Heart right ventricle (tissue), 16 donors: ENCODE data around the gene LAX1. TPM values are rescaled to one million over a fixed set of nuclear protein-coding genes. Genes with fewer than 3 reads are reported as not detected.
A peak's percentile ranks its signal among the peaks of the same experiment; 100 is the strongest.

Experiments
- ATAC-seq, 8 donors: fragments of 200-7000 bp; cut with Tn5 transposase; one replicate each; pipeline ENCODE4 v1.9.1; 2020; ENCODE audit warnings: mild to moderate bottlenecking in 8 of 8, moderate library complexity in 8 of 8, moderate number of reproducible peaks in 1 of 8
- DNase-seq, 2 donors: peaks; one replicate each; pipeline ENCODE4 v3.0.0-alpha.2; 2020
- H3K27ac ChIP-seq, 10 donors: fragments of 200-600 bp; sonication (generic) in 2 of 10; one replicate each; pipeline versions ENCODE4 v1.5.0 to v1.8.0; 2020 to 2022; ENCODE audit warnings: mild to moderate bottlenecking in 3 of 10
- H3K27me3 ChIP-seq, 7 donors: fragments of 200-600 bp; one replicate each; pipeline ENCODE4 v1.8.0; 2021 to 2022; ENCODE audit warnings: mild to moderate bottlenecking in 2 of 7
- H3K36me3 ChIP-seq, 9 donors: fragments of 200-600 bp; sonication (generic) in 1 of 9; one replicate each; pipeline versions ENCODE4 v1.5.0 to v1.8.0; 2020 to 2022; ENCODE audit warnings: mild to moderate bottlenecking in 2 of 9
- H3K4me1 ChIP-seq, 9 donors: fragments of 200-600 bp; sonication (generic) in 1 of 9; one replicate each; pipeline versions ENCODE4 v1.5.0 to v1.8.0; 2020 to 2022; ENCODE audit warnings: mild to moderate bottlenecking in 4 of 9
- H3K4me3 ChIP-seq, 10 donors: fragments of 200-600 bp; sonication (generic) in 2 of 10; one replicate each; pipeline versions ENCODE4 v1.5.0 to v1.8.0; 2020 to 2022; ENCODE audit warnings: mild to moderate bottlenecking in 7 of 10, moderate library complexity in 2 of 10
- H3K9me3 ChIP-seq, 11 donors: fragments of 200-600 bp in 10 of 11; sonication (generic) in 2 of 11; one replicate each; pipeline versions ENCODE4 v1.5.0 to v1.8.0; 2013 to 2022; ENCODE audit warnings: mild to moderate bottlenecking in 2 of 11, control low read depth in 1 of 11, moderate library complexity in 1 of 11
- whole genome bisulfite sequencing, 2 donors: extraction: QIAGEN DNeasy Blood & Tissue Kit; methylation state at CpG; one replicate each; pipeline ENCODE4 v1.1.7; 2013; ENCODE audit warnings: inconsistent platforms in 1 of 2; 5-methylcytosine and 5-hydroxymethylcytosine counted together
- intact Hi-C, 10 donors: fragments of 100-400 bp; cut with DNase I; formaldehyde crosslinking; loops; one replicate each; pipeline versions ENCODE4 v1.11.1 to v1.14.2; 2022
- polyA plus RNA-seq, 2 donors: library from polyadenylated mRNA; stranded (reverse); fragments of 200-250 nt; gene quantifications; one replicate each; pipeline ENCODE4 v1.2.3, GENCODE V29; 2013
- total RNA-seq, 10 donors: library from RNA; stranded (reverse); fragmentation: NEBNext Ultra II Directional in 3 of 10; extraction: Animal tissue kit (Norgen Biotek cat#: 25700) in 3 of 10; gene quantifications; one replicate each; pipeline versions ENCODE4 v1.2.1 to v1.2.4, GENCODE V29; 2021 to 2023
- TF ChIP-seq, protein P1 (sequence below), 9 donors: fragments of 200-600 bp; sonication (generic) in 2 of 9; IDR thresholded peaks; one replicate each; pipeline versions ENCODE4 v1.5.0 to v1.8.0; 2021 to 2022; ENCODE audit warnings: antibody characterized with exemption in 9 of 9, mild to moderate bottlenecking in 5 of 9, moderate library complexity in 1 of 9
- donor health status: Arrhythmogenic right ventricular cardiomyopathy.
- donor health status: ischemic (EF 13 %, LVEDD 7.1; RV severe dilation, severe dysfunction).
- donor health status: healthy with polysubstance abuse.
- donor health status: DM: no; HTN: yes; CAD: no.
- donor health status: DM: no; HTN: no; CAD: no.
- donor health status: ischemic (EF 25% LVEDD 6.9; RV normal size, moderate dysfunction).
- donor health status: ischemic (EF 25% LVEDD 5.7; RV mildly dilated, moderate dysfunction).
- donor health status: healthy.
- donor health status: DM: yes; HTN: yes; CAD: no.
- donor health status: Ischemic cardiomyopathy.
- donor health status: ischemic (EF 35%, LVEDD 5.7; RV mildly dilated, moderate dysfunction).
- donor health status: nonischemic (EF 11% LVEDD 7.7; RV severe dilation, severe dysfunction).
- donor health status: DM: yes; HTN: yes; CAD: no.
- donor health status: PGD.
- donor health status: ischemic (EF 29% LVEDD 5.4; RV normal size, mild dysfunction).
- donor health status: nonischemic (EF 23%, LVEDD 6.1; RV moderate dilation, normal function).

LAX1 gene
- total and polyA plus RNA-seq, 12 donors, result 0.03 to 1.3 (median 0.17) TPM; not detected in 2

DNA sequence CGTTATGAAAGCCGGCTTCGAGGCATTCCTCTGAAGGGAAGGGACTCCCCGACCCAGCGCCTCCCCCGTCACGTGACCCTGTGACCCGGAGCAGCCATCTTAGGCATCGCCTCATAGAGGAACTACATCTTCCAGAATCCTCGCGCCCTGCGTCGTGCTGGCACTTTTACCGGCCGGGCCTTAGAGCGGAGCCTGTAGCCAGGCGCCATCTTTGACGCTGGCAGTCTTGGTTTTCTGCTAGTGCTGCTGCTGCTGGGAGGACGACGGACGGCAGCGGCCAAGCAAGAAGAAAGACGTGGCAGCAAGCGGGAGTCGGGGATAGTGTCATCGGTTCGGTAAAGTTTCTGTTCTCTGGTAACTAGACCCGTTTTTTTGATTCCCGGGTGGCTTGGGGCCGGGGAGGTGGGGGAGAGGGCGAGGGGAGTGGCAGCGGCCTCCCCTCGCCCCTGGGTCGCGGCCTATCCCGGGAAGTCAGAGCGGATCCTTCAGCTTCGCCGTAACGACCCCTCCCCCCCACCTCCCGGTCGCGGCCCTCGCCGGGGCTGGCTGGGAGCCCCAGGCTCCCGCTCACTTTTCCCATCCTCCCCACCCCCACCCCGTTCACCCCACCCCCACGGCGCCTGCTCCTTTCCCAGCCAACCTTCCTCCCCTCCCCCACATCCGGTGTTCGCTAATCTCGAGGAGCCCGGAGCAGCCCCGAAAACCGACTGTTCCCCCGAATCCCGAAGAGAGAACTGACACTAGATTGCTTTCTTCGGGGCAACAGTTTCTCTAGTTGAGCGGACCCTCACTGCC is 30.7 kb downstream of the LAX1 start, which contains the start of the genes ZBED6 and ZC3H11A:
TSS of gene ZBED6 (plus strand) at position 183 of the 795 bp plus-strand sequence. CDS start 1,900 bp downstream, outside the sequence.
TSS of gene ZC3H11A (plus strand) at position 183 of the 795 bp plus-strand sequence. CDS start 21,448 bp downstream, outside the sequence.
- intact Hi-C loops, result loop anchor here in 3 of 10 donors (5.0 to 10.0 kb wide), 4 partner anchors 168 to 1829 kb away; partner anchors contain the start of gene ATP2B4 (in 2 of the 3)
- Histone ChIP-seq H3K27me3 (no peaks in the 10 kb centered on the region), H3K4me1 (peaks cover 11 to 49% (median 44%) of the 10 kb centered on the region in 9 donors), H3K4me3 (peak within 1 kb of the TSS; percentile 50 to 89 (median 74)), H3K9me3 (no peaks in the 10 kb centered on the region), H3K36me3 (peaks cover 0 to 32% (median 0%) of the 10 kb centered on the region in 9 donors), H3K27ac (peak within 1 kb of the TSS; percentile 85 to 99 (median 97))
- ATAC-seq (peak; percentile 97 to 99 (median 98)), DNase-seq (peak; percentile 98 to 99)
- TF ChIP-seq, protein P1, sequence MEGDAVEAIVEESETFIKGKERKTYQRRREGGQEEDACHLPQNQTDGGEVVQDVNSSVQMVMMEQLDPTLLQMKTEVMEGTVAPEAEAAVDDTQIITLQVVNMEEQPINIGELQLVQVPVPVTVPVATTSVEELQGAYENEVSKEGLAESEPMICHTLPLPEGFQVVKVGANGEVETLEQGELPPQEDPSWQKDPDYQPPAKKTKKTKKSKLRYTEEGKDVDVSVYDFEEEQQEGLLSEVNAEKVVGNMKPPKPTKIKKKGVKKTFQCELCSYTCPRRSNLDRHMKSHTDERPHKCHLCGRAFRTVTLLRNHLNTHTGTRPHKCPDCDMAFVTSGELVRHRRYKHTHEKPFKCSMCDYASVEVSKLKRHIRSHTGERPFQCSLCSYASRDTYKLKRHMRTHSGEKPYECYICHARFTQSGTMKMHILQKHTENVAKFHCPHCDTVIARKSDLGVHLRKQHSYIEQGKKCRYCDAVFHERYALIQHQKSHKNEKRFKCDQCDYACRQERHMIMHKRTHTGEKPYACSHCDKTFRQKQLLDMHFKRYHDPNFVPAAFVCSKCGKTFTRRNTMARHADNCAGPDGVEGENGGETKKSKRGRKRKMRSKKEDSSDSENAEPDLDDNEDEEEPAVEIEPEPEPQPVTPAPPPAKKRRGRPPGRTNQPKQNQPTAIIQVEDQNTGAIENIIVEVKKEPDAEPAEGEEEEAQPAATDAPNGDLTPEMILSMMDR (IDR thresholded peaks at IDR 0.05), result no peak
- 0 to 1% methylated on average over 55 to 59 of the region's 59 CpGs for WGBS, 2 donors

DNA sequence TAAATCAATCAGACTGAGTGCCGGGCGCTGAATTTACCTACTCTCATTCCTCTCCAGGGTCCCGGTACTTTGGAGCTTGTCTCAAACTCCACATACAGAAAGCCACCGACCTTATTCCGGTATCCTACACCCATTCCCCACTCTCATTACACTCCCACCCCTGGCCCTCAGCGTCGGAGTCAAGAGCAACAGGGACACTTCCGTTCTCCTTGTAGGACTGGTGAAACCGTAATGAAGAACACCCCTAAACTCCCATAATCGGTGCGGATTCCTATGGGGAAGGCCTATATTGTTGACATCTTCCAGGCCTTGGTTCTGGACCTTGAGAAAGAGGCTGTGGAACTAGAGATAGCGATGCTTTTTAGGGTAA is 31.2 kb downstream of the LAX1 start:
- DNase-seq, result peak in 1 of 2 donors; percentile 19
- Histone ChIP-seq H3K9me3 (no peaks in the 10 kb centered on the region), H3K4me1 (peaks cover 11 to 55% (median 50%) of the 10 kb centered on the region in 9 donors), H3K36me3 (peaks cover 0 to 32% (median 0%) of the 10 kb centered on the region in 9 donors), H3K27ac (peak overlapping the region; percentile 85 to 99 (median 97)), H3K4me3 (peak overlapping the region; percentile 50 to 89 (median 74)), H3K27me3 (no peaks in the 10 kb centered on the region)
- TF ChIP-seq, protein P1 (IDR thresholded peaks at IDR 0.05), result no peak
- WGBS, 2 donors, result 0 to 1% methylated on average over 12 of the region's 12 CpGs
- ATAC-seq, result peak; percentile 19 to 58 (median 42)
- intact Hi-C loops, result loop anchor here in 3 of 10 donors (5.0 to 10.0 kb wide), 4 partner anchors 169 to 1829 kb away; partner anchors contain the start of gene ATP2B4 (in 2 of the 3)

DNA sequence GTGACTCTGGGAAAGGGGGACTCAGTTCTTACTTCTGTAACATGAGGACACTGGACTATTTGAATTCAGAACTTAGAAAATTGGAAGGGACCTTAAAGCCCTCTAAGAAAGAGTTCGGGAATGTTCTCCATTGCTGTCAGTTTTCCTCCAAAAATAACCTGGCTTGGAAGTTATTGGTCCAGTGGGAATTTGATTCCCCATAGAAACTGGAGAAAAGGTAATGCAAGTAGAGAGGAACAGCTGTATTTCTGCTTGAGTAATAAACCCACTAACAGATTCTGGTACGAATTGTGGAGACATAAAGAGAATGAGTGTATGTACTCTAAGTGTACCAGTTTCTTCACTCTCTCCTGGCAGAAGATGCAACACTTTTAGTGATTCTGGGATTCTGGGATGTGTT is 32.2 kb downstream of the LAX1 start:
- Histone ChIP-seq H3K4me3 (peak overlapping the region in 9 of 10 donors; percentile 66 to 89 (median 74)), H3K27ac (peak overlapping the region in 4 of 10 donors; percentile 97 to 99 (median 98)), H3K36me3 (peaks cover 0 to 39% (median 0%) of the 10 kb centered on the region in 9 donors), H3K27me3 (no peaks in the 10 kb centered on the region), H3K9me3 (no peaks in the 10 kb centered on the region), H3K4me1 (peaks cover 11 to 65% (median 59%) of the 10 kb centered on the region in 9 donors)
- DNase-seq (no peak), ATAC-seq (no peak)
- intact Hi-C loops, result loop anchor here in 3 of 10 donors (5.0 to 10.0 kb wide), 4 partner anchors 170 to 1828 kb away; partner anchors contain the start of gene ATP2B4 (in 2 of the 3)
- TF ChIP-seq, protein P1 (IDR thresholded peaks at IDR 0.05), result no peak
- 59 to 60% methylated on average over 2 of the region's 2 CpGs for WGBS, 2 donors
